ENCODE measurements around the gene GARIN5A. TPM values are rescaled to one million over a fixed set of nuclear protein-coding genes. Genes with fewer than 3 reads are reported as not detected.

Gene GARIN5A
- total and polyA plus RNA-seq, 2 of the 8 experiments (the other 6 are each of a cell fraction or from before 2014, with no cell fraction given): 9.1 to 18.5 TPM

DNA sequence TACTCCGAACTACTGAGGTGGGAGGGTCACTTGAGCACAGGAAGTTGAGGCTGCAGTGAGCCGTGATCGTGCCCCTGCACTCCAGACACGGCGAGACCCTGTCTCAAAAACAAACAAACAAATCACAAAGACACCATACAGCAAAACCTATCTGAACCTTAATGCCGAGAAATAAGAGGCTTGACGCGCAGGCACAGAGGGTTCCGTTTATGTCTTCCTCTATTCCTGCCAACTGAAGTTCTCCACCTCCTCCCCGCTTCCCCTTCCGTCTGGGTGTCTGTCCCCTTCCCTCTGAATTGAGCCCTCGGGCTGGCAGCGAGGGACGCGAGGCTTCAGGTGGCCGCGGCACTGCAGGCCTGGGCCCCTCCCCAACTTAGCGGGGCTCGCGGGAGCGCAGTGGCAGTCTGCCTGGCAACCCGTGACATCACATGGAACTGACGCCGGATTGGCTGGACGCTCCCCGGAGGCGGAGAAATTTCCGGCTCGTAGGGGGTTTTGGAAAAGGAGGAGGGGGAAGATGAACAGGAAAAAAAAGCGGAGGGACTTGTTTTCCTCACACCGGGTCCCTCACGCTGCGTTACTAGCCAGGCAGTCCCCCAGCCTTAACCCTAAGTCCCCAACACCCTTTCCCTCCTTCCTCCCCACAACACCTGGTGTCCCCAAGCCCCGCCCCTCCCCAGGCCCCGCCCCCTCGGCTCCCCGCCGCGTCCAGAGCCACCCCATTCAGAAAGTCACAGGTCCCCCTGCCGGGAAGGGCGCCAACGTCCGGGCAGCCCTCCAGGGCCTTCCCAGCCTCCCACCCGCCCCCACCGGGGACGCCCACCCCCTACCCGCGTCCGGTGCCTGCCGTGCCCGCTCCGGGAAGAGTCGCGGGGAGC lies 45.1 kb downstream of the GARIN5A start (continued):
- TF ChIP-seq, protein P1, sequence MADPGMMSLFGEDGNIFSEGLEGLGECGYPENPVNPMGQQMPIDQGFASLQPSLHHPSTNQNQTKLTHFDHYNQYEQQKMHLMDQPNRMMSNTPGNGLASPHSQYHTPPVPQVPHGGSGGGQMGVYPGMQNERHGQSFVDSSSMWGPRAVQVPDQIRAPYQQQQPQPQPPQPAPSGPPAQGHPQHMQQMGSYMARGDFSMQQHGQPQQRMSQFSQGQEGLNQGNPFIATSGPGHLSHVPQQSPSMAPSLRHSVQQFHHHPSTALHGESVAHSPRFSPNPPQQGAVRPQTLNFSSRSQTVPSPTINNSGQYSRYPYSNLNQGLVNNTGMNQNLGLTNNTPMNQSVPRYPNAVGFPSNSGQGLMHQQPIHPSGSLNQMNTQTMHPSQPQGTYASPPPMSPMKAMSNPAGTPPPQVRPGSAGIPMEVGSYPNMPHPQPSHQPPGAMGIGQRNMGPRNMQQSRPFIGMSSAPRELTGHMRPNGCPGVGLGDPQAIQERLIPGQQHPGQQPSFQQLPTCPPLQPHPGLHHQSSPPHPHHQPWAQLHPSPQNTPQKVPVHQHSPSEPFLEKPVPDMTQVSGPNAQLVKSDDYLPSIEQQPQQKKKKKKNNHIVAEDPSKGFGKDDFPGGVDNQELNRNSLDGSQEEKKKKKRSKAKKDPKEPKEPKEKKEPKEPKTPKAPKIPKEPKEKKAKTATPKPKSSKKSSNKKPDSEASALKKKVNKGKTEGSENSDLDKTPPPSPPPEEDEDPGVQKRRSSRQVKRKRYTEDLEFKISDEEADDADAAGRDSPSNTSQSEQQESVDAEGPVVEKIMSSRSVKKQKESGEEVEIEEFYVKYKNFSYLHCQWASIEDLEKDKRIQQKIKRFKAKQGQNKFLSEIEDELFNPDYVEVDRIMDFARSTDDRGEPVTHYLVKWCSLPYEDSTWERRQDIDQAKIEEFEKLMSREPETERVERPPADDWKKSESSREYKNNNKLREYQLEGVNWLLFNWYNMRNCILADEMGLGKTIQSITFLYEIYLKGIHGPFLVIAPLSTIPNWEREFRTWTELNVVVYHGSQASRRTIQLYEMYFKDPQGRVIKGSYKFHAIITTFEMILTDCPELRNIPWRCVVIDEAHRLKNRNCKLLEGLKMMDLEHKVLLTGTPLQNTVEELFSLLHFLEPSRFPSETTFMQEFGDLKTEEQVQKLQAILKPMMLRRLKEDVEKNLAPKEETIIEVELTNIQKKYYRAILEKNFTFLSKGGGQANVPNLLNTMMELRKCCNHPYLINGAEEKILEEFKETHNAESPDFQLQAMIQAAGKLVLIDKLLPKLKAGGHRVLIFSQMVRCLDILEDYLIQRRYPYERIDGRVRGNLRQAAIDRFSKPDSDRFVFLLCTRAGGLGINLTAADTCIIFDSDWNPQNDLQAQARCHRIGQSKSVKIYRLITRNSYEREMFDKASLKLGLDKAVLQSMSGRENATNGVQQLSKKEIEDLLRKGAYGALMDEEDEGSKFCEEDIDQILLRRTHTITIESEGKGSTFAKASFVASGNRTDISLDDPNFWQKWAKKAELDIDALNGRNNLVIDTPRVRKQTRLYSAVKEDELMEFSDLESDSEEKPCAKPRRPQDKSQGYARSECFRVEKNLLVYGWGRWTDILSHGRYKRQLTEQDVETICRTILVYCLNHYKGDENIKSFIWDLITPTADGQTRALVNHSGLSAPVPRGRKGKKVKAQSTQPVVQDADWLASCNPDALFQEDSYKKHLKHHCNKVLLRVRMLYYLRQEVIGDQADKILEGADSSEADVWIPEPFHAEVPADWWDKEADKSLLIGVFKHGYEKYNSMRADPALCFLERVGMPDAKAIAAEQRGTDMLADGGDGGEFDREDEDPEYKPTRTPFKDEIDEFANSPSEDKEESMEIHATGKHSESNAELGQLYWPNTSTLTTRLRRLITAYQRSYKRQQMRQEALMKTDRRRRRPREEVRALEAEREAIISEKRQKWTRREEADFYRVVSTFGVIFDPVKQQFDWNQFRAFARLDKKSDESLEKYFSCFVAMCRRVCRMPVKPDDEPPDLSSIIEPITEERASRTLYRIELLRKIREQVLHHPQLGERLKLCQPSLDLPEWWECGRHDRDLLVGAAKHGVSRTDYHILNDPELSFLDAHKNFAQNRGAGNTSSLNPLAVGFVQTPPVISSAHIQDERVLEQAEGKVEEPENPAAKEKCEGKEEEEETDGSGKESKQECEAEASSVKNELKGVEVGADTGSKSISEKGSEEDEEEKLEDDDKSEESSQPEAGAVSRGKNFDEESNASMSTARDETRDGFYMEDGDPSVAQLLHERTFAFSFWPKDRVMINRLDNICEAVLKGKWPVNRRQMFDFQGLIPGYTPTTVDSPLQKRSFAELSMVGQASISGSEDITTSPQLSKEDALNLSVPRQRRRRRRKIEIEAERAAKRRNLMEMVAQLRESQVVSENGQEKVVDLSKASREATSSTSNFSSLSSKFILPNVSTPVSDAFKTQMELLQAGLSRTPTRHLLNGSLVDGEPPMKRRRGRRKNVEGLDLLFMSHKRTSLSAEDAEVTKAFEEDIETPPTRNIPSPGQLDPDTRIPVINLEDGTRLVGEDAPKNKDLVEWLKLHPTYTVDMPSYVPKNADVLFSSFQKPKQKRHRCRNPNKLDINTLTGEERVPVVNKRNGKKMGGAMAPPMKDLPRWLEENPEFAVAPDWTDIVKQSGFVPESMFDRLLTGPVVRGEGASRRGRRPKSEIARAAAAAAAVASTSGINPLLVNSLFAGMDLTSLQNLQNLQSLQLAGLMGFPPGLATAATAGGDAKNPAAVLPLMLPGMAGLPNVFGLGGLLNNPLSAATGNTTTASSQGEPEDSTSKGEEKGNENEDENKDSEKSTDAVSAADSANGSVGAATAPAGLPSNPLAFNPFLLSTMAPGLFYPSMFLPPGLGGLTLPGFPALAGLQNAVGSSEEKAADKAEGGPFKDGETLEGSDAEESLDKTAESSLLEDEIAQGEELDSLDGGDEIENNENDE (IDR thresholded peaks at IDR 0.05; ENCODE audit: insufficient replicate concordance, low read length): no peak
- TF ChIP-seq SP2 (IDR thresholded peaks at IDR 0.05; ENCODE audit: low read length) (no peak), JUND (IDR thresholded peaks at IDR 0.05; ENCODE audit: low read length) (no peak), CHD2 (IDR thresholded peaks at IDR 0.05; ENCODE audit: low read length) (peak; percentile 84), SUZ12 (IDR thresholded peaks at IDR 0.05; ENCODE audit: low read length) (no peak), GABPA (IDR thresholded peaks at IDR 0.05; ENCODE audit: borderline replicate concordance, insufficient read depth, low read length) (peak; percentile 54; the same call in 1 of the 2 replicates), BRCA1 (IDR thresholded peaks at IDR 0.05; ENCODE audit: low read depth, low read length) (peak; percentile 36; the same call in 1 of the 2 replicates), EGR1 (IDR thresholded peaks at IDR 0.05; ENCODE audit: borderline replicate concordance, low read depth, low read length) (0 out of 2 replicates have a peak, but pooled peaks have one; percentile 29), SP4 (IDR thresholded peaks at IDR 0.05; ENCODE audit: low read length) (peak; percentile 21; the same call in 1 of the 2 replicates), SIN3A (conservative IDR thresholded peaks at IDR 0.05 in 1 of 2, IDR thresholded peaks at IDR 0.05 in 1 of 2; ENCODE audit: low read depth in 1 of 2, low read length in 2 of 2) (no peak)
